ENCODE data around the gene AOPEP. TPM values are rescaled to one million over a fixed set of nuclear protein-coding genes. Genes with fewer than 3 reads are reported as not detected.

Gene AOPEP
- total and polyA plus RNA-seq, 2 donors (not counting 3 experiments of a cell fraction or from before 2014, with no cell fraction given), result 20.2 to 41.6 TPM

- Histone ChIP-seq H3K9me1 (replicated peaks; ENCODE audit: control insufficient read depth, extremely low read depth, insufficient read depth, low read length) (no peaks in the 10 kb centered on the region), H3K9me3 (replicated peaks; ENCODE audit: control insufficient read depth, insufficient read depth, low read length) (no peaks in the 10 kb centered on the region), H3K9ac (replicated peaks; ENCODE audit: extremely low read depth, insufficient read depth, low read length) (no peak overlapping the region), H3K27me3 (ENCODE audit: control insufficient read depth in 2 of 2, insufficient read depth in 2 of 2, low read length in 2 of 2) (no peaks in the 10 kb centered on the region), H2AFZ (ENCODE audit: low read depth, low read length) (no peak overlapping the region), H3K4me3 (replicated peaks in 1 of 3; ENCODE audit: insufficient read depth in 1 of 3, low read depth in 1 of 3, low read length in 3 of 3) (no peak overlapping the region), H3K36me3 (ENCODE audit: control insufficient read depth in 2 of 2, extremely low read depth in 1 of 2, insufficient read depth in 2 of 2, low read length in 2 of 2) (peaks cover 3 to 21% of the 10 kb centered on the region in 2 experiments), H3K4me2 (ENCODE audit: insufficient read depth, low read length) (no peak overlapping the region), H3K79me2 (ENCODE audit: control insufficient read depth, insufficient read depth, low read length) (no peaks in the 10 kb centered on the region), H3K27ac (ENCODE audit: insufficient read depth, low read depth, low read length) (no peak overlapping the region), H3K4me1 (ENCODE audit: control insufficient read depth, extremely low read depth, insufficient read depth, low read length) (peaks cover 1% of the 10 kb centered on the region), H4K20me1 (replicated peaks; ENCODE audit: control insufficient read depth, extremely low read depth, insufficient read depth, low read length) (no peaks in the 10 kb centered on the region)
- intact Hi-C loops (cut with micrococcal nuclease) (no loop called here), dilution Hi-C loops (cut with MboI; ENCODE audit: extremely low pct_ligation_motif_present, low sequenced_read_pairs) (no loop called here)
- CTCF ChIA-PET, result interaction anchor here (0.8 to 1.2 kb wide), 2 partner anchors 38 to 409 kb away, joined by 3 read pairs; no protein-coding TSS in a partner anchor
- TF ChIP-seq POLR2AphosphoS5 (IDR thresholded peaks at IDR 0.05; ENCODE audit: insufficient read depth, low read depth, low read length) (no peak), POLR2A (IDR thresholded peaks at IDR 0.05; ENCODE audit: low read depth, low read length) (no peak), MYC (IDR thresholded peaks at IDR 0.05; ENCODE audit: low read depth, low read length) (no peak), FOS (IDR thresholded peaks at IDR 0.05; ENCODE audit: borderline replicate concordance, insufficient read depth, low read length) (no peak), GATA2 (IDR thresholded peaks at IDR 0.05; ENCODE audit: insufficient read depth, insufficient read length, low read depth, low read length) (no peak), JUN (IDR thresholded peaks at IDR 0.05; ENCODE audit: borderline replicate concordance, insufficient read depth, insufficient read length, low read depth) (no peak)
- TF ChIP-seq, protein P1, sequence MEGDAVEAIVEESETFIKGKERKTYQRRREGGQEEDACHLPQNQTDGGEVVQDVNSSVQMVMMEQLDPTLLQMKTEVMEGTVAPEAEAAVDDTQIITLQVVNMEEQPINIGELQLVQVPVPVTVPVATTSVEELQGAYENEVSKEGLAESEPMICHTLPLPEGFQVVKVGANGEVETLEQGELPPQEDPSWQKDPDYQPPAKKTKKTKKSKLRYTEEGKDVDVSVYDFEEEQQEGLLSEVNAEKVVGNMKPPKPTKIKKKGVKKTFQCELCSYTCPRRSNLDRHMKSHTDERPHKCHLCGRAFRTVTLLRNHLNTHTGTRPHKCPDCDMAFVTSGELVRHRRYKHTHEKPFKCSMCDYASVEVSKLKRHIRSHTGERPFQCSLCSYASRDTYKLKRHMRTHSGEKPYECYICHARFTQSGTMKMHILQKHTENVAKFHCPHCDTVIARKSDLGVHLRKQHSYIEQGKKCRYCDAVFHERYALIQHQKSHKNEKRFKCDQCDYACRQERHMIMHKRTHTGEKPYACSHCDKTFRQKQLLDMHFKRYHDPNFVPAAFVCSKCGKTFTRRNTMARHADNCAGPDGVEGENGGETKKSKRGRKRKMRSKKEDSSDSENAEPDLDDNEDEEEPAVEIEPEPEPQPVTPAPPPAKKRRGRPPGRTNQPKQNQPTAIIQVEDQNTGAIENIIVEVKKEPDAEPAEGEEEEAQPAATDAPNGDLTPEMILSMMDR (IDR thresholded peaks at IDR 0.05; ENCODE audit: extremely low read depth in 1 of 2, insufficient read depth in 1 of 2, low read depth in 1 of 2, low read length in 2 of 2), result no peak
- TF ChIP-seq, protein P2, sequence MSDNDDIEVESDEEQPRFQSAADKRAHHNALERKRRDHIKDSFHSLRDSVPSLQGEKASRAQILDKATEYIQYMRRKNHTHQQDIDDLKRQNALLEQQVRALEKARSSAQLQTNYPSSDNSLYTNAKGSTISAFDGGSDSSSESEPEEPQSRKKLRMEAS (IDR thresholded peaks at IDR 0.05; ENCODE audit: insufficient read depth, insufficient read length), result no peak
- no TSS peak for BruUV-seq (replicated peaks)
- no peak for FAIRE-seq
- POLR2A ChIA-PET, result no interaction called here
- DNase-seq (ENCODE audit: low read depth, low spot score), result no peak
Measured at GRCh38 chr9:95089257-95090022, 362.9 kb downstream of the AOPEP start.

Measured in endothelial cell of umbilical vein (primary cell).